HG03442 (cell line): ENCODE measurements around the gene RBFA.
"Not testable (repeated sequence)": the region's sequence is repeated elsewhere in the genome, so short reads cannot be mapped to it uniquely, and the experiment has no call there.

Experiments
- ATAC-seq: cut with Tn5 transposase; IDR thresholded peaks from one replicate; pipeline ENCODE4 v1.9.1; 2021; ENCODE audit warnings: mild to moderate bottlenecking, moderate library complexity; ENCODE audit not compliant: unreplicated experiment

The RBFA gene

DNA sequence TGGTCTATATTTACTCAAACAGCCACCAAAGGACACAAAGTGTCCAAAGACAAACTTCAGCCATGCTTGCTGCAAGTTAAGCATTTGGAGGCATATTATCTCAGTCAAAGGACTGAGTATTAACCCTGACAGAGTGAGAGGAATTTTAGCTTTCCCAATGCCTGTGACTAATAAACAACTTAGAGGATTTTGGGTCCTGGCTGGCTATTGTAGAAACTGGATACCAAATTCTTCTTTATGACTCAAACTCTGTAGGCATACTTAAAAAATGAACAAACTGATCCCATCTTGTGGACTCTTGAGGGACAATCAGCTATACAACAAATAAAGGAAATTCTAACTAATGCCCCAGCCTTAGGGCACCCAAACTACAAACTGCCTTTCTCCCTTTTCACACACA is 6.5 kb upstream of the RBFA start:
- not testable (repeated sequence) for ATAC-seq

GRCh38 chr18:80029690-80030089 is 4.5 kb upstream of the RBFA start:
- no peak for ATAC-seq

DNA sequence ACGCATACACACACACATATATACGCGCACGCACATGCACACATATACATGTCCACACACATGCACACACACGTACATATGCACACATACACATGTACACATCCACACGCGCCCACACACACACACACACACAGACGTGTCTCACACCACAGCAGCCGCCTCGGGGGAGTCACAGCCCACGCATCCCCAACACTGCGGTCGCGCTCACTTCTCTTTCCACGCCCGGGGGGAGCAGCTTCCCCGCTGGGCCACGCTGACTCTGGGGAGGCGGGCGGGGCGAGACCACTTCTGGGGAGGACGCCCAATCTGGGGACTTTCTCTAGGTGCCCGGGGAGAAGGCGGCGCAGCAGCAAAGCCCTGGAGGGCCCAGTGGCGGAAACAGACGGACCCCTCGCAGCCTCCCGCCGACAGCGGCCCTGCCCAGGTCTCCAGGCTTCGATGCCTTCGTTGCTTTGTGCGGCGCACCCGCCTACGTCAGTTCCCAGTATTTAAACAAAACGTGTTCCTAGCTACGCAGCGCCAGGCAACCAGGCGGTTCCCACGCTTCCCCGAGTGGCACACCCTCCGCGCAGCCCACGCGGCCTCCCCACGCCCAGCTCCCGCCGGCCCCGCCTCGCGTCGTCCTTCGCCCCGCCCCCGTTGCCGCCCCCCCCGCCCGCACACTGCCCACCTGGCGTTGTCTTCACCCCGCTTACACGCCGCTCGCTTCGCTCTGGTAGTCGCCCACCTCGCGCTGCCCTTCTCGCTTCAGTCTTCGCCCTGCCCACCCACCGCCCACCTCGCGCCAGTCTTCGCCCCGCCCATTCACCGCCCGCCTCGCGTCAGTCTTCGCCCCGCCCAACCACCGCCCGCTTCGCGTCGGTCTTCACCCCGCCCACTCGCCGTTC is 810 bp upstream of the RBFA start:
- peak; percentile 49 for ATAC-seq

- no peak for ATAC-seq
Observed at GRCh38 chr18:80034852-80035406, 695 bp downstream of the RBFA start.

DNA sequence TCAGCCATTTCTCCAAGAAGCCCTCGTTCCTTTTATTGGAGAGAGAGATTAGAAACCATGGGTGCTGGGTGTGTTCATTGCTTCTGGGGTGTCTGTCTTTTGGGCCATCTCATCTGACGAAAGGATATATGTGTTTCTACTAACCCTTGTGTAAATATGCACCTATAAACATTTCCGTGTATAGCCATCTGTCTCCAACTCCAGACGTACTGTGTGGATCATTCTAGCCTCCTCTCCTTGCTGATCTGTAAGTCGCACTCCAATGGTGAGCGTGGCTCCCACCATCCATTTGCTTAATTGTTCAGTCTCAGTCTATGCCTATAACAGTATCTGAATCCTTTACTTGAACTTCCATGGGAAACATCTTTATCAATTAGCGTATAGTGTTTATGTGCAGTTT is 1.8 kb downstream of the RBFA start:
- no peak for ATAC-seq

DNA sequence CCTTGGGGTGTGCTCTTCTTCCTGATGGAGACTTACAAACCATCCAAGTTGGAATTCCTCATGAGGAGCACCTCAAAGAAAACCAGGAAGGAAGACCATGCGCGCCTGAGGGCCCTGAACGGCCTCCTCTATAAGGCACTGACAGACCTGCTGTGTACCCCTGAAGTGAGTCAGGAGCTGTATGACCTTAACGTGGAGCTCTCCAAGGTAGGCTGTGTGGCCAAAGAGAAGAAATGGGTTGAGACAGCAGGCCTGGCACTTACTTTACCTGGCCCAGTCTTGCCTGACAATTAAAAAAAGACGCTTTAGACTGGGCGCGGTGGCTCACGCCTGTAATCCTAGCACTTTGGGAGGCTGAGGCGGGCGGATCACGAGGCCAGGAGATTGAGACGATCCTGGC is 3.1 kb downstream of the RBFA start:
- ATAC-seq: no peak

DNA sequence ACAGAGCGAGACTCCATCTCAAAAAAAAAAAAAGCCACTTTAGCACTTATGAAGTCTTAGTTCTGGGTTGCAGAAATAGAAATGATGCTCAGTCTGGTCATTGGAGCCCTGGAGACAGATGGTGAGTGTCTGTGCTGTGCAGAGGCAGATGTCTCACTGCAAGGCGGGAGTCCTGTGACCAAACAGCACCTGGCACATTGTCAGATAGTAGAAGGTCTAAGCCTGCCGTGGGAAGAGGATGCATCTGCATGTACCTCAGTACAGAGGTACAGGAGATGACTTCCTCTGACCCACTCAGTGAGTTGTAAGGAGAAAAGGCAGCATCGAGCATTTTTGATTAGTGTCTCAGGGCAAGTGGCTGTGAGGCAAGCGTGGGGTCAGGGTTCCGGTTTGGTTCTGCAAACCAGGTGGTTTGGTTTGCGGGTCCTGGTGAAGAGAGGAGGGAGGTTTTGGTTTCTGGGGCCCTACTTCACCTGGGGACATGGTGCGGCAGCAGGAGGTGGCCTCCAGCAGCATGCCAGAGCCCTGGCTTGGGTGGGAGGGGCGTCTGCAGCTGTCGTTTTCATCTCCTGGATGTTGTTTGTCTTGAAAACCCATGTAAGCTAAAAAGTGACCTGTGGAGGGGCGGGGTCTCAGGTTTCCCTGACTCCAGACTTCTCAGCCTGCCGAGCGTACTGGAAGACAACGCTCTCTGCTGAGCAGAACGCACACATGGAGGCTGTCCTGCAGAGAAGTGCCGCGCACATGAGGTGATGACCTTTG is 3.8 kb downstream of the RBFA start:
- no peak for ATAC-seq

GRCh38 chr18:80040515-80040914 is 6.3 kb downstream of the RBFA start:
- ATAC-seq: no peak

DNA sequence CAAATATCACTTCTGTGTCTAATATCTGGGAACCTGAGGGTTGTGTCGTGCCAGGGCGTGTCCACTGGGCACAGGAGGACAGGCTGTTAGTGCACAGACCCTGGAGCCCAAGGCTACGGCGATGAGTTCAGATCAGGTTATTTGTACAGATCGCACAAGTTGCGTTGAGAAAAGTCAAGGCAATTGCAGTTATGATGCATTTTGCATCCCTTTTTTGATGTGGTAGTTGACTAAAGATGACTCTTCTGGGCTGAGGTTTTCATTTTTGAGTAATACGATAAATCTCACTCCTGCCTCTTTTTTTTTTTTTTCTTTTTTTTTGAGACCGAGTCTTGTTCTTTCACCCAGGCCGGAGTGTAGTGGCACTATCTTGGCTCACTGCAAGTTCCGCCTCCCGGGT is 7.2 kb downstream of the RBFA start:
- no peak for ATAC-seq

DNA sequence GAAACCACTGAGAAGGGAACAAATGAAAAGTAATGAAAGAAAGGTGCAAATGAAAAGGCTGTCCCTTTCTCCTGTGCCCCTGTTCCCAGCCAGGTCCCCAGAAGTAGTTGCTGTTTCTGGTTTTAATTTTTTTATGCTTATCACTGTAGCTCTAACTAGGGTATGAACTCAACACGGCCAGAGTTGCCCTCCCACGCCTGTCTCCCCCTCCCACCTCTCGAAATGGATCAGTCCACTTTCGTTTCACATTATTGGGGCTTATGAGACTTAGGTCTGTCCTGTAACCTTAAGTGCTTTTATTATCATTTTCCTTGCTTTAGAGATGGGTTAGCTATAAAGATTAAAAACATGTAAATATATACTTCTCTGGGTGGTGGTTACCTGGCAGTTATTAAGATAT is 8.6 kb downstream of the RBFA start:
- no peak for ATAC-seq

GRCh38 chr18:80044072-80044471 is 9.8 kb downstream of the RBFA start:
- ATAC-seq: no peak

DNA sequence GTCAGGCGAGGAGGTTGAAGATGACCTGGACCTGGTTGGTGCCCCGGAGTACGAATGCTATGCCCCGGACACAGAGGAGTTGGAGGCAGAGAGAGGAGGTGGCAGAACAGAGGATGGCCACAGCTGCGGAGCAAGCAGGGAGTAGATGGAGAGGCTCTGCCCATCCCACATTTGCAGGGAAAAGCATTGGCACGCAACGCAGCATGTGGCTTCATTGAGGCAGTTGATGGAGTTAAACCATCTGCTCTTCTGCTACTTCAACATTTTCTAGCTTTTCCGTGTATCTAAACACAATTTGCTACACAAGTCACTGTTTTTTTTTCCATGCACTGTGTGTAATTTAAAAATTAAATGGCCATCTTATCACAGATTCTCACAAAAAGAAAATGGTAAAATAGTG is 11.8 kb downstream of the RBFA start:
- no peak for ATAC-seq

DNA sequence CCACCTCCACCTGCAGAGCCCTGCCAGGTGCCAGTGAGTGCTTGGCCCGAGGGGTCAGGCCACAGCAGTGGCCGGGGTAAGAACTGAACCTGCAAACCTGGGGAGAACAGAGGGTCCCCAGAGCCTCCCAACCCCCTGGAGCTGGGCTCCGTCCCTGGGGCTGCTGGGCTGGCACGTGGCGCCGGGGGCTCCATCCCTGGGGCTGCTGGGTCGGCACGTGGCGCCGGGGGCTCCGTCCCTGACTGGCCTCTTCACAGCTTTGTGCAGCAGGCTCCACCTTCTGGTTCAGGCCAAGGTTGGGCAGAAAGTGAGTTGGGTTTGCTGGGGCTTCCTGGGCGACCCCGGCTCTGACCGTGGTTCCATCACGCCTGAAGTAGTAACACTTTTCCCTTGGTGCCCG is 12.2 kb downstream of the RBFA start:
- ATAC-seq: no peak

- ATAC-seq: no peak
Observed at GRCh38 chr18:80046961-80047541, 12.8 kb downstream of the RBFA start.

DNA sequence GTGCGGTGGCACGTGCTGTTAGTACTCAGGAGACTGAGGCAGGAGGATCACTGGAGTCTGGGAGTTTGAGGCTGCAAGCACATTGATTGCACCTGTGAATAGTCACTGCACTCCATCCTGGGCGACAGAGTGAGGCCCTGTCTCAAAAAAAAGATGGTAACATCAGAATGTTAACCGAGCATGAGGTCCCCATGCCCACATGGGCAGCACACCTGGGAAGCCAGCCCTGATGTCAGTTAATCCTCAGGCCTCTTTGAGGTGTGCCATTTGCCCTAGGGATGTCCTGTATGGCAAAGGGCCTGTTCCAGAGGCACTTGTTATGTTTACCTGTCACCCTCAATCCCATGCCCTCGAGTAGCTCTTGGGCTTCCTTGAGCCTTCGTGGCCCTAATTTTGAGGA is 16.6 kb downstream of the RBFA start:
- no peak for ATAC-seq

DNA sequence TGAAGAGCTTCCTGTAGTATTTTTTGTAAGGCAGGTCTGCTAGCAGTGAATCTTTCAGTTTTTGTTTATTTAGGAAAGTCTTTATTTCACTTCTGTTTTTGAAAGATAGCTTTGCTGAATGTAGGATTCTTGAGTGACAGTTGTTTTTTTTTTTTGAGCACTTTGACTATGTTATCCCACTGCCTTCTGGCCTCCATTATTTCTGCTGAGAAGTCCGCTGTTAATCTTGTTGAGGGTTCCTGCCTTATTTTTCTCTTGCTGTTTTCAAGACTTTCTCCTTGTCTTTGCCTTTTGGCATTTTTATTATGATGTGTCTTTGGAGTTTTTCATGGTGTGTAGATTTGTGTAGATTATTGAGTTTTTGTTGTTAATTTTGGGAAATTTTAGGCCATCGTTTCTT is 21.9 kb downstream of the RBFA start:
- no peak for ATAC-seq

- ATAC-seq: no peak
Observed at GRCh38 chr18:80059945-80060344, 25.7 kb downstream of the RBFA start.

- ATAC-seq: no peak
Observed at GRCh38 chr18:80065705-80066104, 31.5 kb downstream of the RBFA start.

DNA sequence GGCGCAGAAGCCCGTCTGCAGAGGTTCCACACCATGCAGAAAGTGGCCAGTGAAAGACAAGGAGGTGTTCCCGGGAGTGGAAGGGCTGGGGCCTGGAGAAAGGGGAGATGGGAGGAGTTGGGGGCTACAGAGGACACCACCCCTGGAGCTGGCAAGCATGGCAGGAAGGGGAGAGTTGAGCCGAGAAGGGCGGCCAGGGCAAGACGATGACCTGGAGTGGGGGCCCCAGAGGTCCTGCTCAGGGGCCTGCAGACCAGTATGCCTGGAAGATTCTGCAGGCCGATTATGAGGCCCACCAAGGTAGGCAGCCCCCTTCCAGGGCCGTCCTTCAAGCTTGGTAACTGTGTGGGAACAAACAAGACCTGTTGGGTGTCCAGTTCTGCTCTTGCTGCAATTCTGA is 33.1 kb downstream of the RBFA start:
- ATAC-seq: no peak

GRCh38 chr18:80067897-80068296 is 33.7 kb downstream of the RBFA start:
- no peak for ATAC-seq

- ATAC-seq: no peak
Observed at GRCh38 chr18:80068571-80069272, 34.5 kb downstream of the RBFA start.
